H1 (cell line): Measurements from ENCODE around the gene NKD2. TPM values are rescaled to one million over a fixed set of nuclear protein-coding genes. Genes with fewer than 3 reads are reported as not detected.

Experiments
- CTCF ChIA-PET: fragments of 300-600 bp; sonication (Branson Sonifier 250); formaldehyde crosslinking; loops from one replicate; lab custom pipeline; 2021; ENCODE audit not compliant: partially characterized antibody; lab: Charles Lee
- POLR2A ChIA-PET: fragments of 300-600 bp; sonication (Branson Sonifier 250); formaldehyde crosslinking; loops from one replicate; lab custom pipeline; 2021; ENCODE audit warnings: inconsistent platforms; ENCODE audit not compliant: partially characterized antibody; lab: Charles Lee
- DNase-seq, 2 experiments: peaks; one replicate each; pipeline versions ENCODE4 v3.0.0 to v3.0.0-alpha.2; 2010 to 2022; ENCODE audit warnings: low spot score in 2 of 2, low read depth in 1 of 2, mixed read lengths in 1 of 2
- FAIRE-seq: peaks from 2 replicates; lab custom pipeline; 2011; peaks lifted over from hg19 to GRCh38; lab: Jason Lieb, UNC
- H2AFZ ChIP-seq: 2 replicates; pipeline ENCODE4 v1.8.1; 2012; ENCODE audit warnings: low read length, inconsistent platforms
- H2AK5ac ChIP-seq: 2 replicates; pipeline ENCODE4 v1.6.1; 2013; ENCODE audit warnings: low read depth, low read length
- H2BK120ac ChIP-seq: replicated peaks from 2 replicates; pipeline ENCODE3; 2013; ENCODE audit warnings: low read depth, low read length, inconsistent platforms
- H2BK12ac ChIP-seq: 2 replicates; pipeline ENCODE4 v1.6.1; 2013; ENCODE audit warnings: low read depth, low read length
- H2BK15ac ChIP-seq: 2 replicates; pipeline ENCODE4 v1.6.1; 2013; ENCODE audit warnings: low read length
- H2BK20ac ChIP-seq: 2 replicates; pipeline ENCODE4 v1.6.1; 2013; ENCODE audit warnings: low read length
- H2BK5ac ChIP-seq: 2 replicates; pipeline ENCODE4 v1.6.1; 2013; ENCODE audit warnings: low read depth, low read length
- H3K14ac ChIP-seq: 2 replicates; pipeline ENCODE4 v1.6.1; 2013; ENCODE audit warnings: inconsistent platforms; ENCODE audit not compliant: insufficient read length
- H3K18ac ChIP-seq: 2 replicates; pipeline ENCODE4 v1.6.1; 2013; ENCODE audit warnings: low read length; ENCODE audit errors: extremely low read depth
- H3K23ac ChIP-seq: 2 replicates; pipeline ENCODE4 v1.6.1; 2013; ENCODE audit warnings: inconsistent platforms; ENCODE audit not compliant: insufficient read length
- H3K23me2 ChIP-seq: 2 replicates; pipeline ENCODE4 v1.6.1; 2013; ENCODE audit warnings: low read depth, low read length
- H3K27ac ChIP-seq: 2 replicates; pipeline ENCODE4 v1.6.1; 2011; ENCODE audit warnings: low read depth, low read length, inconsistent platforms
- H3K27me3 ChIP-seq, 4 experiments: replicated peaks in 1 of 4; 1 replicate in 1 of 4; 2 replicates in 3 of 4; pipeline versions ENCODE4 v1.6.1 to v1.8.1; 2011 to 2013; ENCODE audit warnings: low read length in 3 of 4, mild to moderate bottlenecking in 3 of 4, inconsistent platforms in 2 of 4, mixed read lengths in 2 of 4, moderate library complexity in 1 of 4; ENCODE audit not compliant: control insufficient read depth in 3 of 4, insufficient read depth in 3 of 4; ENCODE audit errors: extremely low read depth in 1 of 4
- H3K36me3 ChIP-seq, 4 experiments: 2 replicates each; pipeline versions ENCODE4 v1.6.1 to v1.8.1; 2011 to 2013; ENCODE audit warnings: mild to moderate bottlenecking in 4 of 4, low read length in 3 of 4, moderate library complexity in 2 of 4, control low read depth in 1 of 4, inconsistent platforms in 1 of 4; ENCODE audit not compliant: insufficient read depth in 4 of 4, control insufficient read depth in 2 of 4
- H3K4ac ChIP-seq: replicated peaks from 2 replicates; pipeline ENCODE3; 2013; ENCODE audit warnings: low read length, low read depth, mixed read lengths, inconsistent platforms; ENCODE audit not compliant: insufficient read length
- H3K4me1 ChIP-seq, 4 experiments: replicated peaks in 1 of 4; 1 replicate in 1 of 4; 2 replicates in 3 of 4; pipeline versions ENCODE4 v1.6.1 to v1.8.1; 2011 to 2013; ENCODE audit warnings: low read length in 3 of 4, inconsistent platforms in 2 of 4, mixed read lengths in 1 of 4; ENCODE audit not compliant: insufficient read depth in 4 of 4, control insufficient read depth in 3 of 4
- H3K4me2 ChIP-seq, 2 experiments: 2 replicates each; pipeline versions ENCODE4 v1.6.1 to v1.8.1; 2011 to 2013; ENCODE audit warnings: low read depth in 2 of 2, low read length in 2 of 2, control low read depth in 1 of 2, inconsistent platforms in 1 of 2, mild to moderate bottlenecking in 1 of 2; ENCODE audit not compliant: insufficient read depth in 1 of 2
- H3K4me3 ChIP-seq, 4 experiments: fragments of 200-600, 300-600 bp in 1 of 4; sonication (generic), shearing (Covaris generic), sonication (Bioruptor Twin) in 1 of 4; 2 replicates each; pipeline versions ENCODE4 v1.5.1 to v1.8.1; 2011 to 2016; ENCODE audit warnings: low read length in 4 of 4, low read depth in 3 of 4, control low read depth in 2 of 4, inconsistent platforms in 2 of 4, mild to moderate bottlenecking in 2 of 4, mixed read lengths in 1 of 4, moderate library complexity in 1 of 4; ENCODE audit not compliant: insufficient read depth in 2 of 4; ENCODE audit errors: extremely low read depth in 1 of 4
- H3K56ac ChIP-seq: replicated peaks from 2 replicates; pipeline ENCODE3; 2013; ENCODE audit warnings: low read depth, mild to moderate bottlenecking, mixed read lengths, low read length, inconsistent platforms; ENCODE audit not compliant: insufficient read length
- H3K79me1 ChIP-seq: 2 replicates; pipeline ENCODE4 v1.6.1; 2013; ENCODE audit warnings: low read depth, low read length, control low read depth
- H3K79me2 ChIP-seq, 2 experiments: 2 replicates each; pipeline versions ENCODE4 v1.6.1 to v1.8.1; 2012 to 2013; ENCODE audit warnings: low read length in 2 of 2, mild to moderate bottlenecking in 2 of 2, inconsistent platforms in 1 of 2; ENCODE audit not compliant: insufficient read depth in 2 of 2, control insufficient read depth in 1 of 2
- H3K9ac ChIP-seq, 4 experiments: replicated peaks in 1 of 4; 1 replicate in 1 of 4; 2 replicates in 3 of 4; pipeline versions ENCODE4 v1.6.1 to v1.8.1; 2011 to 2013; ENCODE audit warnings: low read depth in 3 of 4, low read length in 3 of 4, control low read depth in 2 of 4, mild to moderate bottlenecking in 2 of 4, moderate library complexity in 2 of 4, inconsistent platforms in 1 of 4; ENCODE audit errors: extremely low read depth in 1 of 4
- H3K9me3 ChIP-seq, 2 experiments: 2 replicates each; pipeline versions ENCODE4 v1.6.1 to v1.8.1; 2012 to 2013; ENCODE audit warnings: mild to moderate bottlenecking in 2 of 2, moderate library complexity in 2 of 2, control low read depth in 1 of 2, inconsistent platforms in 1 of 2, low read depth in 1 of 2, low read length in 1 of 2, mixed read lengths in 1 of 2; ENCODE audit not compliant: insufficient read depth in 2 of 2
- H4K20me1 ChIP-seq, 2 experiments: replicated peaks in 1 of 2; 2 replicates each; pipeline versions ENCODE3 to v1.8.1; 2011 to 2013; ENCODE audit warnings: inconsistent platforms in 2 of 2, low read length in 2 of 2, mild to moderate bottlenecking in 1 of 2; ENCODE audit not compliant: insufficient read depth in 2 of 2, control insufficient read depth in 1 of 2
- H4K5ac ChIP-seq: 2 replicates; pipeline ENCODE4 v1.6.1; 2013; ENCODE audit warnings: low read length, low read depth, mixed read lengths, inconsistent platforms; ENCODE audit not compliant: insufficient read length
- H4K8ac ChIP-seq: 2 replicates; pipeline ENCODE4 v1.8.0; 2013; ENCODE audit warnings: mild to moderate bottlenecking, moderate library complexity, low read length, inconsistent platforms; ENCODE audit not compliant: insufficient read depth; ENCODE audit errors: extremely low read depth
- H4K91ac ChIP-seq: replicated peaks from 2 replicates; pipeline ENCODE3; 2013; ENCODE audit warnings: low read length, mixed read lengths, inconsistent platforms; ENCODE audit not compliant: insufficient read length
- BACH1 ChIP-seq: IDR thresholded peaks from 2 replicates; pipeline ENCODE4 v1.6.1; 2012; ENCODE audit warnings: low read length, improper control_type of control experiment
- BRCA1 ChIP-seq: IDR thresholded peaks from 2 replicates; pipeline ENCODE4 v1.6.1; 2012; ENCODE audit warnings: low read depth, low read length, improper control_type of control experiment
- EZH2 ChIP-seq: fragments of 200-600 bp; sonication (generic); IDR thresholded peaks from 2 replicates; pipeline ENCODE4 v1.7.1; 2012; ENCODE audit warnings: low read depth, mild to moderate bottlenecking, moderate library complexity, low read length, inconsistent platforms; ENCODE audit not compliant: severe bottlenecking
- GTF2F1 ChIP-seq: IDR thresholded peaks from 2 replicates; pipeline ENCODE4 v1.6.1; 2012; ENCODE audit warnings: low read depth, low read length, improper control_type of control experiment, borderline replicate concordance
- HDAC2 ChIP-seq, 2 experiments: fragments of 300-600 bp in 1 of 2; sonication (generic) in 1 of 2; IDR thresholded peaks; 2 replicates each; pipeline ENCODE4 v1.6.1; 2011 to 2012; ENCODE audit warnings: low read depth in 2 of 2, low read length in 2 of 2, mild to moderate bottlenecking in 2 of 2, moderate library complexity in 2 of 2, borderline replicate concordance in 1 of 2, inconsistent platforms in 1 of 2
- POLR2AphosphoS5 ChIP-seq: IDR thresholded peaks from 2 replicates; pipeline ENCODE4 v1.6.1; 2011; ENCODE audit warnings: low read depth, low read length
- POU5F1 ChIP-seq: IDR thresholded peaks from 2 replicates; pipeline ENCODE4 v1.6.1; 2011; ENCODE audit warnings: low read depth, mild to moderate bottlenecking, low read length, moderate library complexity
- SIN3A ChIP-seq, 2 experiments: IDR thresholded peaks in 1 of 2; conservative IDR thresholded peaks in 1 of 2; 2 replicates each; pipeline ENCODE4 v1.6.1; 2011 to 2012; ENCODE audit warnings: low read length in 2 of 2, improper control_type of control experiment in 1 of 2, low read depth in 1 of 2, mild to moderate bottlenecking in 1 of 2
- SP2 ChIP-seq: IDR thresholded peaks from 2 replicates; pipeline ENCODE4 v1.6.1; 2012; ENCODE audit warnings: mild to moderate bottlenecking, low read length, inconsistent platforms
- WGBS, 2 experiments: shearing (Covaris generic) in 1 of 2; methylation state at CpG; one replicate each; pipeline versions ENCODE4 v1.1.6 to v1.1.7; 2013 to 2015; ENCODE audit warnings: low lambda C conversion rate in 2 of 2, mixed read lengths in 2 of 2, inconsistent platforms in 1 of 2, low coverage in 1 of 2, missing lambda C conversion rate in 1 of 2; ENCODE audit not compliant: insufficient replicate concordance in 2 of 2, insufficient coverage in 1 of 2, insufficient read length in 1 of 2; ENCODE audit errors: extremely low coverage in 1 of 2, missing lambda C conversion rate in 1 of 2; 5-methylcytosine and 5-hydroxymethylcytosine counted together
- polyA plus RNA-seq, 7 experiments: library from polyadenylated mRNA; depleted of rRNA in 3 of 7; stranded (reverse) in 5 of 7; unstranded in 2 of 7; fragments of >200 nt in 5 of 7; fragments of 200-250 nt in 2 of 7; gene quantifications; 1 replicate in 5 of 7; 2 replicates in 1 of 7; 4 replicates in 1 of 7; pipeline versions ENCODE4 v1.2.1 to v1.2.3, GENCODE V29; 2011 to 2013; ENCODE audit warnings: missing spikeins in 2 of 7, mixed read lengths in 2 of 7
- total RNA-seq: library from RNA; stranded (reverse); fragmentation: NEBNext Ultra II Directional; extraction: Animal tissue kit (Norgen Biotek cat#: 25700); gene quantifications from 2 replicates; pipeline ENCODE4 v1.2.1, GENCODE V29; 2021
- TF ChIP-seq, protein P1 (sequence below): IDR thresholded peaks from 2 replicates; pipeline ENCODE4 v1.6.1; 2012; ENCODE audit warnings: inconsistent platforms
- TF ChIP-seq, protein P2 (sequence below): IDR thresholded peaks from 2 replicates; pipeline ENCODE4 v1.6.1; 2011; ENCODE audit warnings: low read depth, mild to moderate bottlenecking, low read length; ENCODE audit not compliant: insufficient read depth

The NKD2 gene
- total and polyA plus RNA-seq, 2 of the 8 experiments (the other 6 are each of a cell fraction or from before 2014, with no cell fraction given), result 5.5 to 7.9 TPM

DNA sequence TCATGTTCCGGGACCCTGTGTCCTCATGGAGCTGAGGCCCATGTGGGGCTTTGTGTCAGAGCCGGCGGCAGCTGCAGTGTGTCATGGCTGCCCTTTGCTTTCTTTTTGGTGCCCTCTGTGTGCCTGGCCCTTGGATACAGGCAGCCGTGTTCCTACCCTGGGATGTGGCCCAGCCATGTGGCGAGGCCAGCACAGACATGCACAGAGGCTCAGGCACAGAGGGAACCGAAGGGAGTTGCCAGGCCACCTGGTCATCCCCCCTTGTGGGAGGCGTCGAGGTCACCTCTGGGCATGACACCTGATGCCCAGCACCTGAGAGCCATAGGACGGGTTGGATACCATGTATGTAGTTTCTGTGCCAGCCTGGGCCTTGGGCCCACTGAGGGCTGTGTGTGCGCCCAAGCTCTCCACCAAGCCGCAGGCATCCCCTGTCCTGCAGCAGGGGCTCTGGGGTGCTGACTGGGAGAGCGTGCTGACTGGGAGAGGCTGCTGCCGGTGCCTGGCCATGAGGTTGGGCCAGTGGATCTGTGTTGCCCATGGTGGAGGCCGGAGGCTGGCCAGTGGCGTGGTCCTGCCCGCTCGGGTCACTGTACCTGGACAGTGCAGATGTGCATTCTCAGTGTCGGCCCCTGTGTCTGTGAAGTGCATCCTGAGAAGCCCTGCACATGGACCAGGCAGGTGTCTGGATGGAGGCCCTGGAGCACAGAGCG lies 4.8 kb downstream of the NKD2 start:
- H2BK120ac ChIP-seq, result no peak overlapping the region
- DNase-seq (no peak), FAIRE-seq (no peak)
- no peak overlapping the region for H3K4me3 ChIP-seq
- peaks cover 0 to 15% (median 6%) of the 10 kb centered on the region in 4 experiments; a peak in 5 of 7 replicates for H3K4me1 ChIP-seq
- H3K9me3 ChIP-seq, result no peaks in the 10 kb centered on the region
- no peak overlapping the region for H3K4ac ChIP-seq
- peak overlapping the region; percentile 35; the same call in 1 of the 2 replicates for H4K8ac ChIP-seq
- H3K36me3 ChIP-seq, result no peaks in the 10 kb centered on the region; a peak in 1 of 8 replicates
- H4K5ac ChIP-seq, result no peak overlapping the region
- H3K23me2 ChIP-seq, result peaks cover 3% of the 10 kb centered on the region; the same call in 1 of the 2 replicates
- H3K23ac ChIP-seq, result no peak overlapping the region
- POLR2A ChIA-PET, result no interaction called here
- no peak overlapping the region for H3K9ac ChIP-seq
- peaks cover 10 to 20% (median 16%) of the 10 kb centered on the region in 4 experiments for H3K27me3 ChIP-seq
- no peak overlapping the region for H4K91ac ChIP-seq
- no peak overlapping the region for H2BK20ac ChIP-seq
- CTCF ChIA-PET, result interaction anchor here (0.8 to 4.8 kb wide), 11 partner anchors 18 to 191 kb away, joined by 3 to 30 read pairs (median 4); no protein-coding TSS in a partner anchor
- H3K18ac ChIP-seq, result no peak overlapping the region
- H2BK5ac ChIP-seq, result no peak overlapping the region
- H3K4me2 ChIP-seq, result no peak overlapping the region
- no peaks in the 10 kb centered on the region for H3K79me2 ChIP-seq
- H3K79me1 ChIP-seq, result no peaks in the 10 kb centered on the region
- no peak overlapping the region for H3K14ac ChIP-seq
- no peak overlapping the region for H2AFZ ChIP-seq
- 91% methylated on average over 19 of the region's 19 CpGs; no CpG with 5 or more reads in 1 of the 2 experiments for WGBS, 2 experiments
- no peak overlapping the region for H3K27ac ChIP-seq
- peaks cover 4 to 5% of the 10 kb centered on the region in 2 experiments for H4K20me1 ChIP-seq
- no peak overlapping the region for H2BK12ac ChIP-seq
- no peak overlapping the region for H2AK5ac ChIP-seq
- H3K56ac ChIP-seq, result no peak overlapping the region
- no peak overlapping the region for H2BK15ac ChIP-seq
- TF ChIP-seq GTF2F1 (no peak), BACH1 (no peak), POU5F1 (no peak), EZH2 (no peak), SIN3A (conservative IDR thresholded peaks at IDR 0.05 in 1 of 2, IDR thresholded peaks at IDR 0.05 in 1 of 2; ENCODE audit: low read depth in 1 of 2, low read length in 2 of 2) (no peak), SP2 (no peak), HDAC2 (IDR thresholded peaks at IDR 0.05; ENCODE audit: borderline replicate concordance in 1 of 2, low read depth in 2 of 2, low read length in 2 of 2) (no peak), BRCA1 (no peak), POLR2AphosphoS5 (no peak)
- TF ChIP-seq, protein P1, sequence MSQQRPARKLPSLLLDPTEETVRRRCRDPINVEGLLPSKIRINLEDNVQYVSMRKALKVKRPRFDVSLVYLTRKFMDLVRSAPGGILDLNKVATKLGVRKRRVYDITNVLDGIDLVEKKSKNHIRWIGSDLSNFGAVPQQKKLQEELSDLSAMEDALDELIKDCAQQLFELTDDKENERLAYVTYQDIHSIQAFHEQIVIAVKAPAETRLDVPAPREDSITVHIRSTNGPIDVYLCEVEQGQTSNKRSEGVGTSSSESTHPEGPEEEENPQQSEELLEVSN, result no peak
- TF ChIP-seq, protein P2, sequence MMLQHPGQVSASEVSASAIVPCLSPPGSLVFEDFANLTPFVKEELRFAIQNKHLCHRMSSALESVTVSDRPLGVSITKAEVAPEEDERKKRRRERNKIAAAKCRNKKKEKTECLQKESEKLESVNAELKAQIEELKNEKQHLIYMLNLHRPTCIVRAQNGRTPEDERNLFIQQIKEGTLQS, result no peak
